GM18507 (cell line): ENCODE results near the gene SLC45A1.

Source experiments
- DNase-seq: peaks from one replicate; pipeline ENCODE4 v3.0.0; 2011; ENCODE audit warnings: low read depth; ENCODE audit not compliant: insufficient read length; ENCODE audit errors: extremely low spot score
- FAIRE-seq: peaks from 2 replicates; lab custom pipeline; 2011; peaks lifted over from hg19 to GRCh38; lab: Jason Lieb, UNC

Gene SLC45A1

GRCh38 chr1:8303876-8304275 is 14.0 kb upstream of the SLC45A1 start:
- DNase-seq (no peak), FAIRE-seq (no peak)

- FAIRE-seq: no peak
These were observed 10.3 kb upstream of the SLC45A1 start for GRCh38 chr1:8307628-8308027.

GRCh38 chr1:8311068-8311718 is 6.7 kb upstream of the SLC45A1 start:
- DNase-seq (no peak), FAIRE-seq (no peak)

More at GRCh38 chr1:8307628-8308027, 10.3 kb upstream of the SLC45A1 start:
- DNase-seq: no peak

GRCh38 chr1:8312235-8313218 is 5.4 kb upstream of the SLC45A1 start:
- FAIRE-seq: no peak
- DNase-seq: no peak

- FAIRE-seq (no peak), DNase-seq (no peak)
These were observed 4.7 kb upstream of the SLC45A1 start for GRCh38 chr1:8313231-8313630.

GRCh38 chr1:8314346-8315280 is 3.3 kb upstream of the SLC45A1 start:
- FAIRE-seq: peak; percentile 77
- DNase-seq: peak; percentile 44

- no peak for DNase-seq
- no peak for FAIRE-seq
These were observed 2.1 kb upstream of the SLC45A1 start for GRCh38 chr1:8315573-8316475.

GRCh38 chr1:8318436-8318835 is 522 bp downstream of the SLC45A1 start:
- FAIRE-seq (no peak), DNase-seq (no peak)

GRCh38 chr1:8321612-8322011 is 3.7 kb downstream of the SLC45A1 start:
- no peak for FAIRE-seq
- DNase-seq: no peak

- FAIRE-seq: no peak
These were observed 5.8 kb downstream of the SLC45A1 start for GRCh38 chr1:8323706-8324105.

GRCh38 chr1:8324176-8324810 is 6.4 kb downstream of the SLC45A1 start:
- FAIRE-seq: no peak
- no peak for DNase-seq

More at GRCh38 chr1:8323706-8324105, 5.8 kb downstream of the SLC45A1 start:
- no peak for DNase-seq

GRCh38 chr1:8325771-8326170 is 7.9 kb downstream of the SLC45A1 start:
- FAIRE-seq: no peak
- DNase-seq: no peak

GRCh38 chr1:8326265-8326664 is 8.4 kb downstream of the SLC45A1 start:
- no peak for FAIRE-seq
- DNase-seq: no peak

GRCh38 chr1:8328271-8328670 is 10.4 kb downstream of the SLC45A1 start:
- FAIRE-seq (no peak), DNase-seq (no peak)

- DNase-seq (no peak), FAIRE-seq (no peak)
These were observed 11.5 kb downstream of the SLC45A1 start for GRCh38 chr1:8329439-8329838.

GRCh38 chr1:8329858-8330257 is 11.9 kb downstream of the SLC45A1 start:
- FAIRE-seq (no peak), DNase-seq (no peak)

- DNase-seq (no peak), FAIRE-seq (no peak)
These were observed 12.6 kb downstream of the SLC45A1 start for GRCh38 chr1:8330271-8331125.
